Activated T-cell treated with anti-CD3 and anti-CD28 coated beads for 1 hour (primary cell): ENCODE results near the gene BRAT1.
A peak's percentile ranks its signal among the peaks of the same experiment; 100 is the strongest.

Experiments
- DNase-seq: peaks from one replicate; pipeline ENCODE4 v3.0.0-alpha.2; 2020; ENCODE audit warnings: low read depth

BRAT1 gene

DNA sequence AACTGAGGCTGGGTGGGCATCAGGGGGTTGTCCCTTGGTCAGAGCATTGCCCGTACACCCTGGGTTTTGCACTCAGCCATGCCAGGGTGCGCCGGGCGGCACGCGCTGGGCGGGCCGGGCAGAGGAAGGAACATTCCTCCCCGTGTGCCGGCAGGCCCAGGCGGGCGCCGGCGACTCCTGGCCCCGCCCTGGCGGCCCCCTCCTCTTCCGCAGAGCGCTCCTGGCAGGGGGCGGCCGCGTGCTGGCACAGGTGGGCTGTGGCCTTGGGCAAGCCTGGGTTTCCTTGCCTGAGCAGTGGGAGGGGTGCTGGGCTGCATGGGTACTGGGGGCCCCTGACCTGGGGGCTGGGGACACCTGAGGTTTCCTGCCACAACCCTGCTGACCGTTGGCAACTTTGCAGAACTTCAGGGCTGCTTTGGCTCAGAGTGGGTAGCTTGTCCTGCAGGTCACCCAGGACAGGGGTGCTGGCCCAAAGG, 31.8 kb downstream of the BRAT1 start:
- no peak for DNase-seq

DNA sequence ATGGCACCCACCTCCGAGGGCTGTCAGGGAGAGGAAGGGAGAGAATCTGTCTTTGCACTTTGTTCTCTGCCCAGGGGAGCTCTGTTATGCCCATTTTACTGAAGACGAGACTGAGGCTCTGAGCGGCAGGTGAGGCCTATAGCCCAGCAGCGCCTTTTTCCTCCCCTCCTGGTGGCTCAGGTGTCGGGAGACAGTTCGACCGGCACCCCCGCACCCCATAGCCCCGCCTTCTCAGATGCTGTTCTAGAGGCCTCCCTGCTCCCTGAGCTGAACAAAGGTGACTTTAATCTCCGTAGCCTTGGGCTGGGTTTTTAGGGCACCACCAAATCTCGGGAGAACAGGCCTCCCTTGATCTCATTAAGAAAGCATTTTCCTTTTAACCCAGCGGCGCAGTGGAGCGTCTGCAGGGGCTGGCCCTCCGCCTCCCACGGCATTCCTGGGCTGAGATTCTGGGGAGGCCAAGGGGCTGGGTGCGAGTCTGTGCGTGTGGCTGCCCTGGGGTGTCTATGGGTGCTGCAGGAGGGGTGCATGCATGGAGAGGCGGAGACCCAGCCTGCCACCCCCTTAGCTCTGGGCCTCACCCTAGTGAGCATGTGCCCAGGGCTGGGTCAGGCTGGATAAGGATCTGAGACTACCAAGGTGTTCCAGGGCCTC, 32.4 kb downstream of the BRAT1 start:
- DNase-seq, result no peak

DNA sequence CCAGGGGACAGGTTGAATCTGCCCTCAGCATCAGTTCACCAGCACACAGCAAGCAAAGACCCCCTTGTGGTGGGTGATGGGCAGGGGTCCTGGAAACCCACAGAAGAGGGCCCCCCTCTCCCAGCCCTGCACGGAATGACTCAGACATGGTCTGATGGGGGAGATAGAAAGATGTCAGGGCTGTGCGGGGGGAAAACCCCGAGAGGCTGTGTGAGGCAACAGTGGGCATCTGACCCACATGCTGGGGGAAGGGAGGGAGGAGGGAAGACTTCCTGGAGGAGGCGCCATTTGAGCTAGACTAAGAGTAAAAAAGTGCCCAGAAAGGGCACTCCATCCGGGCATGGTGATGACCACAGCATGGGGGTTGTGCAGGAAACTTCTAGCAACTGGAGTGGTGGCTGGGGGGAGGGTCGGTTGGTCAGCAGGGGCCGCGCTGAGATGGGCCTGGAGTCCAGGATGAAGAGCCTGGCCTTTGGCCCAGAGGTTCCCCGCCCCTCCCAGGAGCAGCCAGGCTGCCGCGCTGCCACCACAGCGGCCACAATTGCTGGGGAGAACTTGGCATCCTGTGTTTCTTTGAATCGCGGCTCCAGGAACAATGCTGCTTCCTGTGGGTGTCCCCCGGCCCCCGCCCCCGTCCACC, 33.3 kb downstream of the BRAT1 start:
- peak; percentile 56 for DNase-seq

DNA sequence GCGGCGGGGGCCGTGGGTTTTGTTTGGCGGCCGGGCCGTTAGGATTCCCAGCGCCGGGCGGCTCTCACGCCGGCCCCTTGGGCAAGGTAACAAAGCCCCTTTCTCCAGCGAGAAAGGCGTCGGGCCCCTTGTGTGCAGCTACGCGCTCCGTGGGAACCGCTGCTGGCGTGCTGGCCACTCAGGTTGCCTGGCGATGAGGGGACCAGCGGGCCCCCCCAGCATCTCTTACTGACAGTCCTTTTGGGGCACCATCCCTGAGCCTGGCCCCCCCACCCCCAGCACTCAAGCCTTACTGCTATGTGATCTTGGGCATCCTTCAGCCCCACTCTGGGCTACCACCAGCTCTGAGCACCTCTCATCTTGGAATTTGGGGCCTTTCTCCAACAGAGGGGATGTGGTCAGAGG, 34.0 kb downstream of the BRAT1 start:
- DNase-seq, result no peak

DNA sequence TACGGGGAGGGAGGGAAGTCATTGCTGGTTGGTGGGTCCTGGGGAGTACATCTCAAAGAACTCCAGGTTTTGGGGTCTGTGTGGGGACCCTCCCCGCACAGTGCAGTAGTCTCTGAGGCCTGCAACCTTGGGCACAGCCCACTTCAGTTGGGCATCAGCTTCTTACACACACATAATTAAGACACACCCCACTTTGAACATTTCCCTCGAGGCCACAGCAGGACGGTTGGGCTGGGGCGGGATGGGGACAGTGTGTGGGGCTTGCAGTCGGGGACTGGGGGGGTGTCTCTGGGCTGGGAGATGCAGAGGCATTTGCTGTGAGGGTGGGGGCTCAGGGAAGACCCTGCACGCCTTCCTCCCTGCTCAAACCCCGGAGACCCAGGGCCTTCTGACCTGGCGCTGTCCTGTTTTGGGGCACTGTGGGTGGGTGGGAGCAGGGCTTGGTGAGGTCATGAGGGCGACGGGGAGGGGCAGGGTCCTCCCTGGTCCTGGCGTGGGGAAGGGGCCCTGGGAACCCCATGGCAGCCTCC, 34.5 kb downstream of the BRAT1 start:
- DNase-seq, result no peak

DNA sequence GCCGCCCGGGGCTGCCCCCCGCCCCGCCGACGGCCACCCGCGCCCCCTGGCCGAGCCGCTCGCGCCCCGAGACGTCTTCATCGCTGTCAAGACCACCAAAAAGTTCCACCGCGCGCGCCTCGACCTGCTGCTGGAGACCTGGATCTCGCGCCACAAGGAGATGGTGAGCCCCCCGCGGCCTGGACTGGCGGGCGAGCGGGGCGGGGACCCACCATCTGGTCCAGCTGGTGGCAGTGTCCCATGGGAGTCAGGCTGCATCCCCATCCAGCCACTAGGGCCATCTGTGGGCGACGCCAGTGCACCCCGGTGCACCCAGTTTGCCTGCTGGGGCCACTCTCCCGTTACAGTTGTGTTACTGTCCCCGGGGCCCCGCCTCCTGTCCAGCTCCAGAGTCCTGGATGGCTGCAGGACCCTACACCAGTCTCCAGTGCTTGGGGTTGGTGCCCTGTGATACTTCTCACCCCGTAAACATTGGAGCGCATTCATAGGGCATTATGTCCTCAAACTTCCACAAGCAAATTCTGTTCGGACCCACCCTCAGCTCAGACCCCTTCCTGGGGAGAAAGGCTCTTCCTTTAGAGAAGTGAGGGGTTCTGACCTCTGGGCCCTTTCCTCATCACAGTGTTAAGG, 35.1 kb downstream of the BRAT1 start:
- no peak for DNase-seq

DNA sequence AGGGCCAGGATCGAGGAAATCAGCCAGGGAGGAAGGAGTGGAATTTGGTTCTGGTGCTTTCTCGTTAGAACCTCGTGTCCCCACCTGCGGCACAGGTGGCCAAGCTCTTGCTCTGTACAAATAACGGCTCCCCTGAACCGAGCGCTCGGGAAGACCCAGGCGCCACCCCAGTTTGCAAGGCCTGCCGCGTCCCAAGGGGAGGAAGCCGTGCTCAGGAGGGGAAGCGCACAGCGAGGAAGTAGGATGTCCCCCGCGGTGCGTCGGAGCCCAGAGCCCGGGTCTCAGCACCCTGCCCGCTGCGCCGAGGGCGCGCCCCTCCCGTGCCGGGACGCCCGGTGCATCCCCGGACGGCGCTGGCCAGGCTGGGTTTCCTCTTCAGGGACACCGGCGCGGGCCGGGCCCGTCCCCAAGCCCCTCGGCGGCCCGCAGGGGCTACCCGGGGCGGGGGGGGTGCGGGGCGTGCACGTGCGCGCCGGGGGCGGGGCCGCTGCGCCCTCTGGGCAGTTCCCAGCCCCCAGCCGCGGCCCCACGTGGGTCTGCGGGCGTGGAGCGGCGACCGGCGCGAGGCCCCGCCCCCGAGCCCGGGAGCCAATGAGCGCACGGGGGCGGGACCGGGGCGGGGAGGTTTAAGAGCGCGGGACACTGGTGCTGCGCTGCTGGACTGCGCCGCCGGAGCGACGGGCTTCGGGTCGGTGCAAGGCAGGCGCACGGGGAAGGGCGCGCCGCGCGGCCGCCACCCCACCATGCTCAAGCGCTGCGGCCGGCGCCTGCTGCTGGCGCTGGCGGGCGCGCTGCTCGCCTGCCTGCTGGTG, 36.0 kb downstream of the BRAT1 start, which contains the start of gene LFNG:
Gene LFNG (plus strand): TSS at position 656 of the 812 bp plus-strand sequence. CDS start 88 bp downstream, at position 744.
- DNase-seq, result peak; percentile 81

DNA sequence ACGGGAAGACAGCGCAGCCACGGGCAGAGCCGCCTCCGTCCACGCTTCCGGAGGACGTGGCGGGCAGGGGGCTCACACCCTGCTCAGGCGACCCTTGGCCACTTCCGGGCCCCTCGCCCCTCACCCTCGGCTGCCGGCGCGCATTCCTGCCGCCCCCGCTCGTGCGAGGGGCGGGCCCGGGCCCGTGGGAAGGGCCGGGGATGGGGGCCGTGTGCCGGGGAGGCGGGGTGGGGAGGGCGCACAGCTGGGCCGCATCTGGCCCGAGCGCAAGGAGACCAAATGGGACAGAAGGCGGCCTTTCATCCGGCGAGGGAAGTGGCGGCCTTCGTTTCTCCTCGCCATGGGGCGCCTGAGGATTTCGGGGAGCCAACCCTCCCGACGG, 36.6 kb downstream of the BRAT1 start:
- DNase-seq, result no peak

DNA sequence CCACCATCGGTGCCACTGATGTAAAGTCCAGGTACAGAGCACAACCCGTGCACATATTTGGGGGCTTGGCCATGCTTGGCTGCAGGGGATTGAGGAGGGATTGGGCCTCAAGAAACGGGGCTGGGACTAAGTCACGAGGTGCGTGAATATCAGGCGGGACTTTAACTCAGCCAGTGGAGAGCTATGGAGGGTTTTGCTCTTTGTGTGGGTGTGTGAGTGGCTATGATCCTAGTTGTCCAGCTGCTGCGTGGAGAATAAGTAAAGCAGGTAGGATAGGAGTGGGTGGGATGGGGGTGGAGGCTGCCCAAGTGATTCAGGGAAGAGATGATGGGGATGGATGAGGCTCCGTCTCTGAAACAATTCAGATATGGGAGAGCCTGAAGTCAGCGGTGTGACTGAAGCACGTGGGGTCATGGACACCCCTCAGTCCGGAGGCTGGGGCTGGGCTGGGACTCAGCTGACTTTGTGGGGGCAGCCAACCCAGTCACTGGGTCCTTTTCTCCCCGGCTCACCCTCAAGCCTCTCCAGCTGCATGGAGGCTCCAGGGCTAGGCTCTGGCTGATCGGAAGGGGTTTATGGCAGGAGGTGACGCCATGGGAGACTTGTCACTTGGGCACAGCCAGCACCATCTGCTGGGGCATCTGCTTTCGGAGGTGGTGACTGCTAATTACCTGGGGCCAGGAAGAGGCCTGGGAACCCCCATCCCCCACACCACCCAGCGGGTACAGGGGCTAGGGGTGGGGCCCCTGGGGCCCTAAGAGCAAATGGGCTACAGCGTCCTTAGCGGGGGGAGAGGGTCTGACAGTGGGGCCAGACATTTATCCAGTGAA, 37.4 kb downstream of the BRAT1 start:
- no peak for DNase-seq

DNA sequence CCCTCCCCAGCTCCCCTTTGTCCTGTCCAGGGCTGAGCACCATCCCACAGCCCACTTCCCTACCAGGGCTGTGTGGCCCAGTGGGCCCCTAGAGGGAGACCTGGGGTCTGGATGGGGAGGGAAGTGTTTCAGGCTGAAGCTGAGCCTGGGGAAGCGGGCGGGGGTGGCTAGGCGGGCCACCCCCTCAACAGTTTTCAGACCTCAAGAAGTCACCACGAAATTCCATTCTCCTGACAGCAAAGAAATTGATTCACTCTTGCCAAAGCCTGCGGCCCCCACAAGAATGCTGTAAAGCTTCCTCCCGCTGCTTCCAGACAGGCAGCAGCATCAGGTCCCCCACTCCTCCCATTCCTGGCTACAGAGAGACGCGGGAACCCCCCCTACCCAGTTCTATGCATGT, 38.3 kb downstream of the BRAT1 start:
- no peak for DNase-seq

DNA sequence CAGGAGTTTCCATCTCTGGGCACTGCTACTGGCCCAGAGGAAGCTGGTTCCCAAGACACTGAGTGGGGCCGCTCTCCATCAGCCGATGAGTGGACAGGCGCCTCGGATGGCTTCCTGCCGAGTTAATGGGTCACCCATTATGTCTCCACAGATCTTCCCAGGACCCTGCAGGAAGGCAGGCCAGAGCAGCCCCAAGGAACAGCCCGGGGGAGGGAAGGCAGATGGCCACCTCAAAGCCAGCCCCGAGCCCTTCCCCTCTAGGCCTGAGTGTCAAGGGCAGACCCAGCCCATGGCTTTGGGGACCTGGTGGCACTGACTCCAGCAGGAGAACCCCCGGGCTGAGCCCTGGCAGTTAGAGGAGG, 39.1 kb downstream of the BRAT1 start:
- DNase-seq, result no peak

DNA sequence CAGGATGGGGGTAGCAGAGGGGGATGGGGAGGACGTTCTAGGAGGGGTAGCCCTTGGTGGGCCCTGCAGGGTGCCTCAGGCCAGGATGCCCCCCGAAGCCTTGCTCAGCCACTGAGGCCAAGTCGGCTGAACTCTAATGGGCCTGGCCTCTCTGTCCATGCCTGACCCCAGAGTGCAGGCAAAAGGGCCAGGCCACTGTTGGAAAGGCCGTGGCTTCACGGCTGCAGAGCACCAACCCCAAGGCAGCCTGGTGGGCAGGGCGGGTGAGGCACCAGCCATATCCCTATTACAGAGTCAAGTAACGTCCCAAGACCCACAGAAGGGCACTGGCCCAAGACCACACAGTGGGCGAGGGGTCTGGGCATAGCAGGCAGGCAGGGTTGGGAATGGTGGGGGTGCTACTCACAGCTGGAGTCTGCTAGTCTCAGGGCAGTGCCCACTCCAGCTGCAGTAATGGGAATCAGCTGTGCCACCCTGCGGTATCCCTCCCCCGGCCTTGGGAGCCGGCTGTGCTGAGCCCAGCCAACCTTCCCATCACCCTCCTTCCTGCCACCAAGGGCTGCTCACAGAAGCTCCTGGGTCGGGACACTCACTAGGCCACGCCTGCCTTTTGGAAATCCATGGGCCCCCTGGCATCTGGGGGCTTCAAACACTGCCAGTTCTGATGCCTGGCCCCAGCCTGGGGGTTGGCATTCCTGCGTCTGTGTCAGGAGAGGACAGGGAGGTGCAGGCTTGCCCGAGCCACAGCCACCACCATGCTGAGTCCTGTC, 39.7 kb downstream of the BRAT1 start:
- no peak for DNase-seq

DNA sequence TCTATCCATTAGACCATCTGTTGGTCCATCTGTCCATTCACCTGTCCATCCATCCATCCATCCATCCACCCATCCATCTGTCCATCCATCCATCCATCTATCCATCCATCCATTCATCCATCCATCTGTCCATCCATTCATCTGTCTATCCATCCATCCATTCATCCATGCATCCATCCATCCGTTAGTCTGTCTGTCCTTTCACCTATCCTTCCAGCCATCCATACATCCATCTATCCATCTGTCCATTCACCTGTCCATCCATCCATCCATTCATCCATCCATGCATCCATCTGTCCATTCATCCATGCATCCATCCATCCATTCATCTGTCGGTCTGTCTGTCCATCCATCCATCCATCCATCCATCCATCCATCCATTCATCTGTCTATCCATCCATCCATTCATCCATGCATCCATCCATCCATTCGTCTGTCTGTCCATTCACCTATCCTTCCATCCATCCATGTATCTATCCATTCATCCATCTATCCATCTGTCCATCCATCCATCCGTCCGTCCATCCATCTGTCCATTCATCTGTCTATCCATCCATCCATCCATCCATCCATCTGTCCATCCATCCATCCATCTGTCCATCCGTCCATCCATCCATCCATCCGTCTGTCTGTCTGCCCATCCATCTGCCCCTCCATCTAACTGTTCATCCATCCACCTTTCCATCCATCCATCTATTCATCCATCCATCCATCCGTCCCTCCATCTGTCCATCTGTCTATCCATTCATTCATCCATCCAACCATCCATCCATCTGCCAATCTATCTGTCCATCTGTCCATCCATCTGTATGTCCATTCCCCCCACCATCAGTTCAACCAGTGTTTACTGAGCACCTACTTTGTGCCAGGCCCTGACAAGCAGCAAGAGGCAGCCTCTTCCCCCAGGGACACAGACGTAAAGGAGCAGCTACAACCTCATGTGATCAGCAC, 40.6 kb downstream of the BRAT1 start:
- no peak for DNase-seq

DNA sequence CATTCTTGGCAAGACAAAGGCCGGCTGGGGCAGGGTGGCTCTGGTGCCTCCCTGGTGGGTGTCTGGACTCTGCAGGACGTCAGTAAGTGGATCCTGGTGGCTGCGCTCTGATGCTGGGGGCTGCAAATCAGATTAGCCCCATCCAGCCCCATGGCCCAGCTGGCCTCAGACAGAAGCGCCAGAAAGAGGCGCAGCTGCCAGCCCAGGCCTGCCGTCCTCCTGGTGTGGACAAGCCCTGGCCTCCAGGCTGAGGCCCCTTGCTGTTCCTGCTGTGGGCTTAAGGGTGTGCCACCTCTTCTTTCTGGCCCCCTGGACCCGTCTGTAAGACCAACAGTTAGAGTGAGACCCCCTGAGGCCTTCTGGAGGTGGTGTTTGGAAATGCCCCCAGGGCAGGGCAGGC, 41.6 kb downstream of the BRAT1 start:
- DNase-seq, result no peak

DNA sequence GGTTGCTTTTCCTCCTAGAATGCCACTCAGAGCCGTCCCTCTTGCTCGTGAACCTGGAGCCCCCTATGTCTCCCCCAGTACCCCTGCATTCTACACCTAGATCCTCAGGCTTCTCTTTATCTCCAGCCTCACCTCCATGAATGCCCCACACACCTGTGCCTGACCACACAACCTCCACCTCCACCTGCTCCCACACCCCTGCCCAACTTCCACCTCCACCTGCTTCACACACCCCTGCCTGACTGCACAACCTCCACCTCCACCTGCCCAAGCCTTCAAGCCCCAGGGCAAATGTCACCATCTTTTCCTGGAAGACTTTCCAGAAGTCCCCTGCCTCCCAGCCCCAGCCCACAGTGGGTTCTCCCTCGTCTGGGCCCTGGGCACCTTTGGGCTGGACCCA, 42.6 kb downstream of the BRAT1 start:
- DNase-seq, result no peak

DNA sequence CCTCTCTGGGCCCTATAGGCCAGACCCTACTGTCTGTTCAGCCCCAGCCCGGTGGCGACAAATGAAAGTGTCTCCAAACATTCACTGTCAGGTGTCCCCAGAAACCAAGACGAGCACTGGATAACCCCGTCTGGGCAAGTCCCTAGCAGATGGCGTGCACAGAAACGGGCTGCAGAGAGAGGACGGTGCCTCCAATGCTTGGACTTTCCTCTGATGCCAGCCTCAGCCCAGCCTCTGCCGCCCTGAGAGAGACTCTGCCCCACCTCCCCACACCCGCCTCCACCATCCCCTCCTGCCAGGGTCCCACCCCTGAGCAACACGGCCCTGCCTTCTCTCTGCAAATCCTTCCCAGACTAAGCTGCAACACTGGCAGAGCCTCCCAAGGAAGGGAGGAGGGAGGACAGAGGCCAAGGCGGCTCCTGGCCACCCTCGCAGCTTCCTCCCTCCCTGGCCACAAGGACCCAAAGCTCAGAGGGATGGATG, 43.1 kb downstream of the BRAT1 start:
- no peak for DNase-seq

DNA sequence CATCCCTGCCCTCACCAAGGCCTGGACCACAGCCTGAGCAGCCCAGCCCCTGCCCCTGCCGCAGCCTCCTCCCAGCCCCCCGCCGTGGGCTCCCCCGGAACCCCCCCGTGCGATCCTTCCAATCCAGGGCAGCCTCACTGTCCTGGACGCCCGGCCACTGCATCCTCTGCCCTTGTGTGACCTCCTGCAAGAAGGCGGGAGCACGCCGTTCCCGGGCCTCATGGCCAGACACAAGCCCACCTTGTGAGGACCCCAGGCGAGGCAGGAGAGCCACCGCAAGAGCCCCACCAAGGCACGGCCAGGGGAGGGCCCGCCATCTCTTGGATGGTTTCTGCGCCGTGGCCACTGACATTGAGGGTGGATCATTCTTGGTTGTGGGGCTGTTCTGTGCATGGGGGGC, 43.6 kb downstream of the BRAT1 start:
- DNase-seq, result no peak

DNA sequence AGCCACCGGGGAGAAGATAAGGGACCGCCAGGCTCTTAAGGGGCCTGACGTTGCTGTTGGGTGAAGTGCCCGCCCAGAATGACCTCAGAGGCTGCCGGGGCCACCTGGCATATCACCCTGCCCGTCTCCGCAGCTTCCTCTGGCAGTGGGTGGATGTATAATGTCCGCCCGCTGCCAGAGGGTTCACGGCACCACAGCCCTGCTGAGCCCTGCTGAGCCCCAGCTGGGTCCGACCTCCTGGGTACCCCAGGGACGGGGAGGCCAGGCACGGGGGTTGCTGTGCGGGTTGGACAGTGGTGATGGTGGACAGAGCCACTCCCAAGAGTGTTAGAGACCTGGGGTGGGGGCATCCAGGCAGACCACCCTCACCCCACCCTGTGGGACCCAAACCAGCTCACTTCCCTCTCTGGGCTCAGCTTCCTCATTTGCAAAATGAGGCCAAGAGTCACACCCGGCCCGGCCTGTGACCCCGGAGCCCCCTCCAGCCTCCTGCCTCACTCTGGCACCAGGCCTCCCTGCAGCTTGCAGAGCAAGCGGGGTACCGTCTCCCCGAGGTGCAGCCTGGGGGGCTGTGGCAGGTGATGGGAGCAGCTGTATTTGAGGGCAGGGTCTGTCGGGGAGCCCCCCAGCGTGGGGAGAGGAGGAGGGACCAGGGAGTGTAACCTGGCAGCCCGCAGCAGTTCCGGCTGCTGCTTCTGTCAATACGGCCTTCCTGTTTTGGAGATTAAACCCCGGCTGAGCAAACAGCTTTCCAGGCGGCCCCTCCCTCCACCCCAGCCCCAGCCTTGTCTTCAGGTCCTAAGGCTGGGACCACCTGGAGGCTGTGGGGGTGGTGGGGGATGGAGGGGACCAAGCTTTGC, 44.2 kb downstream of the BRAT1 start:
- DNase-seq, result peak; percentile 56
